Measurements from ENCODE around the gene RBM7. TPM values are rescaled to one million over a fixed set of nuclear protein-coding genes. Genes with fewer than 3 reads are reported as not detected.
A peak's percentile ranks its signal among the peaks of the same experiment; 100 is the strongest.

The RBM7 gene
- total and polyA plus RNA-seq, 2 of the 13 experiments (the other 11 are each of a cell fraction or from before 2014, with no cell fraction given): 30.5 to 32.3 TPM

DNA sequence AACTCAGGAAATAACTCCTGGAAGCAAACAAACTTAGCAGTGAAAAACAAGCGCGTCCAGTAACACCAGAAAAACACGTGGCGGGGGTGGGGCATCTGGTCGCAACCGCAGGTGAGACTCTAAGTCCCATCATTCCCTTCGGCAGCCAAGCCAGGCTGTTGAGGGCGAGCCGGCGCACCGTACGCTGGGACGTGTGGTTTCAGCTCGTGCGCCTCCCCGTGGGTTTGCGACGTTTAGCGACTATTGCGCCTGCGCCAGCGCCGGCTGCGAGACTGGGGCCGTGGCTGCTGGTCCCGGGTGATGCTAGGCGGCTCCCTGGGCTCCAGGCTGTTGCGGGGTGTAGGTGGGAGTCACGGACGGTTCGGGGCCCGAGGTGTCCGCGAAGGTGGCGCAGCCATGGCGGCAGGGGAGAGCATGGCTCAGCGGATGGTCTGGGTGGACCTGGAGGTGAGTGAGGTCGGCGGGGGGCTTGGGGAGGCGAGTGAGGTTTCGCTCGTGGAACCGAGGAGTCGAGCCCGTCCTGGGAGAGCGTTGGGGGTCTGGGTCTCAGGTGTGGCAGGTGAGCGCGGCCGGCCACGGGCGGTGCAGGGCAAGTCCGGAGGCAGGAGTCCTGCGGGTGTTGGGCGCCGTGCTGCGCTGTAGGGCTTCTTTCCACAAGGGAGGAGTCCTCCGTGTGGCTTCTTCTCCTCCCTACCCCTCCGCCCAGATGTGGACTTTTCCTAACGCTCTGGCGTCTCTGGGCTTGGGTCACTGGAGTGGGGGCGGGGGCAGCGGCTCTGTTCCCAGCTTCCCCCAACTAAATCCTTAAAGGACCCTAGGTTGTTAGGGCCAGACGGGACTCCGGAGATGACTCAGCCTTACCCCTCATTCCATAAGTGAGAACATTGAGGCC lies 39.0 kb downstream of the RBM7 start, which contains the start of gene REXO2 (continued):
- TF ChIP-seq HOXA9 (CRISPR knock-in tag; IDR thresholded peaks at IDR 0.05; ENCODE audit: borderline replicate concordance) (no peak), THYN1 (CRISPR knock-in tag; IDR thresholded peaks at IDR 0.05; ENCODE audit: borderline replicate concordance, low read depth) (no peak), ZFP62 (CRISPR knock-in tag; IDR thresholded peaks at IDR 0.05) (0 out of 2 replicates have a peak, but pooled peaks have one; percentile 54), TBX3 (IDR thresholded peaks at IDR 0.05; ENCODE audit: borderline replicate concordance) (no peak), ZNF674 (CRISPR knock-in tag; IDR thresholded peaks at IDR 0.05; ENCODE audit: low read depth) (no peak), WIZ (CRISPR knock-in tag; IDR thresholded peaks at IDR 0.05) (0 out of 2 replicates have a peak, but pooled peaks have one; percentile 47), ZNF616 (CRISPR knock-in tag; IDR thresholded peaks at IDR 0.05; ENCODE audit: low read depth) (no peak), FOSL1 (CRISPR knock-in tag; IDR thresholded peaks at IDR 0.05; ENCODE audit: borderline replicate concordance) (peak; percentile 59; the same call in 1 of the 2 replicates), CBFB (CRISPR knock-in tag; IDR thresholded peaks at IDR 0.05) (0 out of 2 replicates have a peak, but pooled peaks have one; percentile 51)
- TF ChIP-seq, protein P1, sequence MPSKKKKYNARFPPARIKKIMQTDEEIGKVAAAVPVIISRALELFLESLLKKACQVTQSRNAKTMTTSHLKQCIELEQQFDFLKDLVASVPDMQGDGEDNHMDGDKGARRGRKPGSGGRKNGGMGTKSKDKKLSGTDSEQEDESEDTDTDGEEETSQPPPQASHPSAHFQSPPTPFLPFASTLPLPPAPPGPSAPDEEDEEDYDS (CRISPR knock-in tag; IDR thresholded peaks at IDR 0.05): peak; percentile 50; the same call in 1 of the 2 replicates
- TF ChIP-seq, protein P2, sequence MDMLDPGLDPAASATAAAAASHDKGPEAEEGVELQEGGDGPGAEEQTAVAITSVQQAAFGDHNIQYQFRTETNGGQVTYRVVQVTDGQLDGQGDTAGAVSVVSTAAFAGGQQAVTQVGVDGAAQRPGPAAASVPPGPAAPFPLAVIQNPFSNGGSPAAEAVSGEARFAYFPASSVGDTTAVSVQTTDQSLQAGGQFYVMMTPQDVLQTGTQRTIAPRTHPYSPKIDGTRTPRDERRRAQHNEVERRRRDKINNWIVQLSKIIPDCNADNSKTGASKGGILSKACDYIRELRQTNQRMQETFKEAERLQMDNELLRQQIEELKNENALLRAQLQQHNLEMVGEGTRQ (IDR thresholded peaks at IDR 0.05; ENCODE audit: low read depth, low read length): peak; percentile 7; the same call in 1 of the 2 replicates
- TF ChIP-seq, protein P2 (CRISPR knock-in tag; IDR thresholded peaks at IDR 0.05; ENCODE audit: borderline replicate concordance): peak; percentile 71
- TF ChIP-seq, protein P3, sequence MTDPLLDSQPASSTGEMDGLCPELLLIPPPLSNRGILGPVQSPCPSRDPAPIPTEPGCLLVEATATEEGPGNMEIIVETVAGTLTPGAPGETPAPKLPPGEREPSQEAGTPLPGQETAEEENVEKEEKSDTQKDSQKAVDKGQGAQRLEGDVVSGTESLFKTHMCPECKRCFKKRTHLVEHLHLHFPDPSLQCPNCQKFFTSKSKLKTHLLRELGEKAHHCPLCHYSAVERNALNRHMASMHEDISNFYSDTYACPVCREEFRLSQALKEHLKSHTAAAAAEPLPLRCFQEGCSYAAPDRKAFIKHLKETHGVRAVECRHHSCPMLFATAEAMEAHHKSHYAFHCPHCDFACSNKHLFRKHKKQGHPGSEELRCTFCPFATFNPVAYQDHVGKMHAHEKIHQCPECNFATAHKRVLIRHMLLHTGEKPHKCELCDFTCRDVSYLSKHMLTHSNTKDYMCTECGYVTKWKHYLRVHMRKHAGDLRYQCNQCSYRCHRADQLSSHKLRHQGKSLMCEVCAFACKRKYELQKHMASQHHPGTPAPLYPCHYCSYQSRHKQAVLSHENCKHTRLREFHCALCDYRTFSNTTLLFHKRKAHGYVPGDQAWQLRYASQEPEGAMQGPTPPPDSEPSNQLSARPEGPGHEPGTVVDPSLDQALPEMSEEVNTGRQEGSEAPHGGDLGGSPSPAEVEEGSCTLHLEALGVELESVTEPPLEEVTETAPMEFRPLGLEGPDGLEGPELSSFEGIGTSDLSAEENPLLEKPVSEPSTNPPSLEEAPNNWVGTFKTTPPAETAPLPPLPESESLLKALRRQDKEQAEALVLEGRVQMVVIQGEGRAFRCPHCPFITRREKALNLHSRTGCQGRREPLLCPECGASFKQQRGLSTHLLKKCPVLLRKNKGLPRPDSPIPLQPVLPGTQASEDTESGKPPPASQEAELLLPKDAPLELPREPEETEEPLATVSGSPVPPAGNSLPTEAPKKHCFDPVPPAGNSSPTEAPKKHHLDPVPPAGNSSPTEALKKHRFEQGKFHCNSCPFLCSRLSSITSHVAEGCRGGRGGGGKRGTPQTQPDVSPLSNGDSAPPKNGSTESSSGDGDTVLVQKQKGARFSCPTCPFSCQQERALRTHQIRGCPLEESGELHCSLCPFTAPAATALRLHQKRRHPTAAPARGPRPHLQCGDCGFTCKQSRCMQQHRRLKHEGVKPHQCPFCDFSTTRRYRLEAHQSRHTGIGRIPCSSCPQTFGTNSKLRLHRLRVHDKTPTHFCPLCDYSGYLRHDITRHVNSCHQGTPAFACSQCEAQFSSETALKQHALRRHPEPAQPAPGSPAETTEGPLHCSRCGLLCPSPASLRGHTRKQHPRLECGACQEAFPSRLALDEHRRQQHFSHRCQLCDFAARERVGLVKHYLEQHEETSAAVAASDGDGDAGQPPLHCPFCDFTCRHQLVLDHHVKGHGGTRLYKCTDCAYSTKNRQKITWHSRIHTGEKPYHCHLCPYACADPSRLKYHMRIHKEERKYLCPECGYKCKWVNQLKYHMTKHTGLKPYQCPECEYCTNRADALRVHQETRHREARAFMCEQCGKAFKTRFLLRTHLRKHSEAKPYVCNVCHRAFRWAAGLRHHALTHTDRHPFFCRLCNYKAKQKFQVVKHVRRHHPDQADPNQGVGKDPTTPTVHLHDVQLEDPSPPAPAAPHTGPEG (CRISPR knock-in tag; IDR thresholded peaks at IDR 0.05): no peak
- TF ChIP-seq, protein P4, sequence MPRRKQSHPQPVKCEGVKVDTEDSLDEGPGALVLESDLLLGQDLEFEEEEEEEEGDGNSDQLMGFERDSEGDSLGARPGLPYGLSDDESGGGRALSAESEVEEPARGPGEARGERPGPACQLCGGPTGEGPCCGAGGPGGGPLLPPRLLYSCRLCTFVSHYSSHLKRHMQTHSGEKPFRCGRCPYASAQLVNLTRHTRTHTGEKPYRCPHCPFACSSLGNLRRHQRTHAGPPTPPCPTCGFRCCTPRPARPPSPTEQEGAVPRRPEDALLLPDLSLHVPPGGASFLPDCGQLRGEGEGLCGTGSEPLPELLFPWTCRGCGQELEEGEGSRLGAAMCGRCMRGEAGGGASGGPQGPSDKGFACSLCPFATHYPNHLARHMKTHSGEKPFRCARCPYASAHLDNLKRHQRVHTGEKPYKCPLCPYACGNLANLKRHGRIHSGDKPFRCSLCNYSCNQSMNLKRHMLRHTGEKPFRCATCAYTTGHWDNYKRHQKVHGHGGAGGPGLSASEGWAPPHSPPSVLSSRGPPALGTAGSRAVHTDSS (CRISPR knock-in tag; conservative IDR thresholded peaks at IDR 0.05): no peak
- TF ChIP-seq, protein P5, sequence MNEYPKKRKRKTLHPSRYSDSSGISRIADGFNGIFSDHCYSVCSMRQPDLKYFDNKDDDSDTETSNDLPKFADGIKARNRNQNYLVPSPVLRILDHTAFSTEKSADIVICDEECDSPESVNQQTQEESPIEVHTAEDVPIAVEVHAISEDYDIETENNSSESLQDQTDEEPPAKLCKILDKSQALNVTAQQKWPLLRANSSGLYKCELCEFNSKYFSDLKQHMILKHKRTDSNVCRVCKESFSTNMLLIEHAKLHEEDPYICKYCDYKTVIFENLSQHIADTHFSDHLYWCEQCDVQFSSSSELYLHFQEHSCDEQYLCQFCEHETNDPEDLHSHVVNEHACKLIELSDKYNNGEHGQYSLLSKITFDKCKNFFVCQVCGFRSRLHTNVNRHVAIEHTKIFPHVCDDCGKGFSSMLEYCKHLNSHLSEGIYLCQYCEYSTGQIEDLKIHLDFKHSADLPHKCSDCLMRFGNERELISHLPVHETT (CRISPR knock-in tag; conservative IDR thresholded peaks at IDR 0.05): no peak
